HG02623 (cell line): ENCODE results near the gene HIF1AN.

ENCODE experiments used
- ATAC-seq: cut with Tn5 transposase; IDR thresholded peaks from one replicate; pipeline ENCODE4 v1.9.1; 2021; ENCODE audit warnings: moderate library complexity; ENCODE audit not compliant: unreplicated experiment

Gene HIF1AN

DNA sequence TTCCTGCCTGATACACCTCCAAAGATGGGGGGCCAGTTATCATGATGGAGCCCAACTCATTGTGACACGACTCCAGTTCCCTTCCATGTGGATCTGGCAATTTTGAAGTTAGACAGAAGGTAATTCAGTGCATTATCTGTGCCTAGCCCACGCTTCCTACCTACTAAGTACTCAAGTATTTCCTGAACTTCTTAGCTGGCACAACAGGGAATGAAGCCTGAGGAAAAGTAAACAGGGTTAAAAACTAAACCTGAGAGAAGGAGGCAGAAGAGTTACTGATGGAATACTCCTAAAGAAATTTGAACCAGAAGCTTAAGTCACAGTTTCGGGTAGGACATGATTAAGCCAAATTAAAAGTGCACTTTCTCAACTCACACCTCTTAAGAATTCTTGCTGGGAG lies 14.9 kb upstream of the HIF1AN start:
- no peak for ATAC-seq

DNA sequence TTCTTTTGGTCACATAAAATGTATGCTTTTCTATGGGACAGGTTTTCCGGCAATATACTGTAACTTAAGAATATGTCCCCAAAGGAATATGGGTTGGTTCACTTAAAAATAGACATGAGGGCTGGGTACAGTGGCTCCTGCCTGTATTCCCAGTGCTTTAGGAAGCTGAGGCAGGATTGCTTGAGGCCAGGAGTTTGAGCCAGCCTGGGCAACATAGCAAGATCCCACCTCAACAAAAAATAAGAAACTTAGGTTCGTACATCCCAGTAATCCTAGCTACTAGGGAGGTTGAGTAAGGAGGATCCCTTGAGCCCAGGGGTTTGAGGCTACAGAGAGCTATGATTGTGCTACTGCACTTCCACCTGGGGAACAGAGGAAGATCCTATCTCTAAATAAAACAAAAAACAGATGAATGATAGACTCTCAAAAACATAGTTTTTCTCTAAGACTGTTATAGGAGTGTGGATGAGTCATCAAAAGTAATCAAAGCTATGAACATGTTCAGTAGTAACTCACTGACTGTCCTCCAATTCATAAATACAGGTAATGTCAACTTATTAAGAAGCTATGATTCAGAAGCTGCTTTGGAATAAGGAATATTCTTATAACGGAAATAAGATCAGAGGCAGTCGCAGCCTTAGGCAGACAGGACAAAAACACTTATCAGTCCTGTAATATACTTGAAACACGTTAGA lies 13.5 kb upstream of the HIF1AN start:
- ATAC-seq = no peak

DNA sequence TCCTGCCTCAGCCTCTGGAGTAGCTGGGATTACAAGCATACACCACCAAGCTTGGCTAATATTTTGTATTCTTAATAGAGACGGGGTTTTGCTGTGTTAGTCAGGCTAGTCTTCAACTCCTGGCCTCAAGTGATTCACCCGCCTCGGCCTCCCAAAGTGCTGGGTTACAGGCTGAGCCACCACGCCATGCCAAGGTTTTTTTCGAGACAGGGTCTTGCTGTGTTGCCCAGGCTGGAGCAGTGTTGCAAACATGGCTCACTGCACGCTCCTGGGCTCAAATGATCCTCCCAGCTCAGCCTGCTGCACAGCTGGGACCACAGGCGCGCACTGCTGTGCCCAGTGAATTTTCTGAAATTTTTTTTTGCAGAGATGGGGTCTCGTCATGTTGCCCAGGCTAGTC lies 12.8 kb upstream of the HIF1AN start:
- no peak for ATAC-seq

DNA sequence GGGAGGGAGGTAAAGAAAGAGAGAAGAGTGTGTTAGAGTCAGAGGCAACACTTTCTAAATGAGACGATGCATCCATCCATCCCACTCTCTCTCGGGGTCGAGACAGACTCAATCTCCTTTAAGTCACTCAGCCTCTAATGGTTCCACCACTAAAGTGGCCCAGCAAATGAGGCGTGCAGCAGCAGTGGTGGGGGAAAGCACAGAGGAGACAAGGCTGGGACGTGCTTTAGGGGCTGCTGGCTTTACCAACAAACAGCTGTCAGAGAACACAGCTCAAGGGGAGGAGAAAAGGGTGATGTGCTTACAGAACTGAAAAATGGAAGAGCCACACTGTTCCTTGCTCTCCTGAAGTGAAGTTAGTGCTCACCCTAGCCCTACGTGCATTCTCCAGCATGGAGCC lies 11.5 kb upstream of the HIF1AN start:
- no peak for ATAC-seq

DNA sequence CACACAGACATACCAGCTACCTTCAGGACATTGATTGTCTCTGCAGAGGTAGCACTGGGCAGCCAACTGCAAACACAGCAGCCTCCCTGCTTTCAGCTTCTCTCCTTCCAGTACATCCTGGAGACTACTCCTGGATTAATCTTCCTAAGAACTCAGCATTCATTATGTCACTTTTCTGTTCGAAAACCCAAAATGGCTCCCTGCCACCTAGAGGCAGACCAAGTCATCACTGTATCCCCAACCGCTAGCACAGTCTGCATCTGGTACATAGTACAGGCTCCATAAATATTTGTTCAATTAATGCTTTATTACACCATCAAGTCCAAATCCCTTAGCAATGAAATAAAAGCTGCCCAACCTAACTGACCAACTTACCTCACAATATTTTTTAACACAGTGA lies 11.1 kb upstream of the HIF1AN start:
- ATAC-seq = no peak

DNA sequence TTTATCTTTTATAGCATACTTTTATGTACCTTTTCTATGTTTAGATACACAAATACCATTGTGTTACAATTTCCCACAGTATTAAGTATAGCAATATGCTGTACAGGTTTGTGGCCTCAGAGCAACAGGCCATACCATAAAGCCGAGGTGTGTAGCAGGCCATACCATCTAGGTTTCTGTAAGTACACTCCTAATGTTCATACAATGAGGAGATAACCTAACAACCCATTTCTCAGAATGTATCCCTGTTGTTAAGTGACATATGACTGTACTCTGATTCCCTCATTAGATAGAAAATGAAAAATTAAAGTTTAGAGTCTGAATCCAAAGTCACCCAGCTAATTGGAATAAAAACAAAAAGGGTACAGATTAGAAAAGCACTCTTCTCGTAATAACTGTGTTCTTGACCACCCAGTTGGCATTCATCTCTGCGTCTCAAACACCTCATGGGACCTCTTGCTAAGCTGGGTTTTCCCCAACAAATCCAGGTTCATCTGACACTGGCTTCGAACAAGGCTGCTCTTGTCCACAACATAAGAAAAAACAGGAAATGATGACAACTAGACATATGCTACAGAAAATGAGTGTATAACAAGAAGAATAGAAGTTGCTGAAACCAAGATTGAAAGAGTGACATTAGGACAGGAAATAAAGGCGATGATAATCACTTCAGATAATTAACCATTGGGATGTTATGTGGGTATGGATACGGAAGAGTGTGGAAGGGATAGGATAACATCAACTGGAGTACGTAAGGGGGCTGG lies 7.4 kb upstream of the HIF1AN start:
- no peak for ATAC-seq

DNA sequence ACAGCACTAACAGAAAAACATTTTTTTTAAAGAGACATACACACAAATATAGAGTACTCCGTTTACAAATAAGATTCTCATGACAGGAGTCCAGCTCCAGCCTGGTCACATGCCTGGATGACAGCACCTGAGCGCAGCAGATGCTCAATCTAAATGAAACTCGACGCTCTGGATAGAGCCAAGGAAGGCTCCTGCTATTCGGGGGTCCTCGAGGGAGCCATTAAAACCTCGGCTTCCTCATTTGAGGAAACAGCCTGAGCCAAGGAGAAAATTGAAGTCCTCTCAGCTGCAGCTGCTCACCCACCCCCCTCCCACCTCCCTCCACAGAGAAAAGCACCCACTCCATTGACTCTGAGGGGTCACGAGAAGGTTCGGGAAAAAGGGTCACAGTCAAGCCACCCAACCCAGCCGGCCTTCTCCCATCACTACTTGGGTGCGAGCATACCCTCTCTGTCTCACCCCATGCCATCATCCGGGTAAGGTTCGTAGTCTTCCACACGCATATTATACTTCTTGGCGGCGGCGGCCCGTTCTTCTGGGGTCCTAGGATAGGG lies 6.7 kb upstream of the HIF1AN start:
- no peak for ATAC-seq

DNA sequence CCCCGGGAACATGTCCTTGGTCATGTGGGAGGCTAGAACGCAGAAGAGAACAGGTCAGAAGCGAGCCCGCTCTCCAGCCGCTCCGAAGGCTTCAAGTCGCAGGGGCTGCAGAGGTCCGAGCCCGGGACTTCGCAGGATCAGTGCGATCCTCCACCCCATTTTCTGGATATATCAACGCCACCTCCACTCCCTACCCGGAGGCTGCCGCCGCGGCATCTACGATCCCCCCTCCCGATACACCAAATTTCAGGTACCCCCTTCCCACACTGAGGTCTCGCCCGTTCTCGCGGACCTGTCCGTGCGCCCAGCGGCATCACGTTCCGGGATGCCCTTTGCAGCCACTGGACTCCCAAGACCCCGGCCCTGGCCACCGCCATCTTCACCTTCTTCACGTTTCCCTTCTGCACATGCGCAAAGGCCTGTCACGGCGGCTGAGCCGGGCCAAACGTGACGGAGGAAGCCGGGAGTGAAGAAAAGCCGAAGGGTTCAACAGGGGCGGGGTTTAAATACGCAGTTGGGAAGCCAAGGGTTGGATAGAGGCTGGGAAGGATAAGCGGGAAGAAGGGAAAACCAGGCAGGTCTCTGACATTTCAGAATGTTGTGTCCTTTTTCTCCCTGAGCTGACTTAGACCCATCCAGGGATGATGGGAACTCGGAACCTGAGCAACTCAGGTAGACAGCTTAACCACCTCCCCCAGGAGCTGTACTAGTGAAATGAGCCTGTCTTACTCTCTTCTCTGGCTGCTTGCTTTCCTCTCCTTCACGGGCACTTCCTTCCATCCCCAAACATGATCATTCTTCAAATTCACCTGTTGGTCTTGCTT lies 6.1 kb upstream of the HIF1AN start, which contains the start of gene NDUFB8:
TSS of gene NDUFB8 (minus strand) at position 397 of the 824 bp plus-strand sequence. CDS start at position 377, 20 bp downstream.
- ATAC-seq = no peak

DNA sequence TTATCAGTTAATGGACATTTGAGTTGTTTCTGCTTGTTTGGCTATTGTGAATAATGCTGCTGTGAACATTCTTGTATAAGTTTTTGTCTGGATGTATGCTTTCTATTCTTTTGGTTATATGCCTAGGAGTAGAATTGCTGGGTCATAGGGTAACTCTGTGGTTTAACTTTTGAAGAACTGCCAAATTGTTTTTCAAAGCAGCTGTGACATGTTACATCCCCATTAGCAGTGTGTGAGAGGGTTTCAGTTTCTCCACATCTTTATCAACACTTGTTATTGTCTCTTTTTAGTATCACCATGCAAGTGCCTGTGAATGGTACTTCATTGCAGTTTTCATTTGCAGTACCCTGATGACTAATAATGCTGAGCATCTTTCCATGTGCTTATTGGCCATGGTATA lies 4.0 kb upstream of the HIF1AN start:
- ATAC-seq = no peak

DNA sequence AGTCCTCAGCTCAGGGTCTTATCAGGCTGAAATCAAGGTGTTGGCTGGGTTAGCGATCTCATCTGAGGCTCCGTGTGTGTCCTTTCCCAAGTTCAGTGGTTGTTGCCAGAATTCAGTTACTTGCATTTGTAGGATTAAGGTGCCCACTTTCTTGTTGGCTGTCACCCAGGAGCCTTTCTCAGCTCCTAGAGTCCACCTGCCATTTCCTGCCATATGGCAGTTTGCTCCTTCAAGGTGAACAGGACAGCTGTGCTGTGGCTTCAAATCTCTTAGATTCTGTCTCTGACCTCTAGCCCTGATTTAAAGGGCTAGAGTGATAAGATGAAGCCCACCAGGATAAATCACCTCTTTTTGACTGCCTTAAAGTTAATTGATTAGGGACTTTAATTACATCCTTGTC lies 1.0 kb upstream of the HIF1AN start:
- no peak for ATAC-seq

DNA sequence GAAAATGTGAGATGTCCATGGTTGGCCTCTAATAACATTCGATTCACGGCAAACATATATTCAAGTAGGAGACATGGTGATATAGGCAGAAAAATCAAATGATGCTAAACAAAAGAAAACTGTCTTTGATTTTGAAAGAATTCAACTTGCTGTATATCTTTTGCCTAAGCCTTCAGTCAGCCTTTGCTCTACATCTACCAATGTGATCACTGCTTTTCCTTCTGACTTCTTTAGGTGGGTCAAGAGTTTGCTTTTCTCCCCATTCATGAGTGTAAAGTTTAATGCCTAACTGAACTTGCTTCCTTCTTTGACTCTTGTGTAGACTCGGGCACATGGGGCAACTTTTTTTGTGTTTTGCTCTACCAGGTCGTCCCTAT lies 417 bp upstream of the HIF1AN start:
- no peak for ATAC-seq

DNA sequence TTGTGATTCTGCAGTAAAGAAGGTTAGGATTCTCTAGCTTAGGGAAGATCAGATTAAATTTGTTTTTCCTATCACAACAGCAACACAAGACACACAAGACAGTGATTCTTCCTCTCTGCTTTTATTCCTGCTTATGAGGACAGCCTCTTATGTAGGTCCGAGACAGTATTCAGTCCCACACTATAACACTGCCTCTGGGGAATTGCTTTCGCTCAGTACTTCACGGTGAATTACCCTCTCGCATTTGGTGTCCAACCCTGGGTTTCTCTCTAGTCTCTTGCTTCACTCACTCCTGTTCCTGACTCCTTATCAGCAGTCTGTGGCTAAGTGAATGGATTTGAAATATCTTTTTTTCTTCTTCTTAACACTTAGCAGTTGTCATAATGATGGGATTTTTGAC lies 1.7 kb downstream of the HIF1AN start:
- ATAC-seq = no peak

DNA sequence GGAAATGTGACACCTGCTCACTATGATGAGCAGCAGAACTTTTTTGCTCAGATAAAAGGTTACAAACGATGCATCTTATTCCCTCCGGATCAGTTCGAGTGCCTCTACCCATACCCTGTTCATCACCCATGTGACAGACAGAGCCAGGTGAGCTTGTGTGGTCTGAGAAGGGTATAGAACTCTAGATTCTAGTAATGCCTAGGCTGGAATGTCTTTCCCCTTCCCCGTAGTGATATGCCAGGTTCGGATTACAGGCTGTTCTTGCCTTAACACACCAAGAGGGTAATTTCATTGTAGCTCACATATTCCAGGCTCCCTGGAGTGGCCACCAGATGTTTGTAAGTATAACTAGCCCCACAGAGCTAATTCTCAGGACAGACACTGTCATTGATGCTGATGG lies 9.2 kb downstream of the HIF1AN start:
- no peak for ATAC-seq

DNA sequence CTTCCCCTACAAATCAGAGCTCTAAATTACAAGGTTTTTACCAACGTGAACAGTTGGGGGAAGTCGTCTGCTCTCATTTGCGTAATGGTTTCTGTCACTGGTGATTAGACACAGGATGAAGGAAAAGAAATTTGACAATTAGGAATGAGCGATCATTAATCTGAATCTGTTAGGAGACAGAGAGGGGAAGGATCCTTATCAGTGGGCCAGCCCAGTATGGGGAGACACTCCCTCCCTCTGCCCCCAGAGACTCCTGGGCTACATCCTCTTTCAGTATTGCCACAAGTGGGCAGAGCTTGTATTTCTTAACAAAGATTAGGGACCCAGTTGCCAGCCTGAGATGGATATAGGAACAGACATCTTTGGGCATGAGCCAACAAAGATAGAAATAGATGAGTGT lies 15.5 kb downstream of the HIF1AN start:
- ATAC-seq = no peak

DNA sequence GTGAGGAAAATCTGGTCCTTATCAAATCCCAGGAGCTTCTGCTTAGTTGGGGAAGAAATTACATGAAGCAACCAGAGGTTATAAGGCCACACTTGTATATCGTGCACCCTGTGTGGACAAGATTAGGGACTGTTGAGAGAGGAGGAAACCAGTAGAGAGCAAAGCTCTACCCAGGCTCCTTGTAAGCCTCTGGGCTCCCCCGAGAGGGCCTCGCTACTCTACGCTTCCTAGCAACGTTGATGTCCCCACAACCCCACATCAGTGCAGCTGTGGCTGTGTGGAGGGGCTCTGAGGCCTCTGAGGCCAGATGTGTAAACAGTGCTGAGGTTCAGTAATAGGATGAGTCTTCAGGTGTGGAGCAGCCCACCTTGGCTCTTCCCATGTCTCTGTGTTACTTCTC lies 16.0 kb downstream of the HIF1AN start:
- no peak for ATAC-seq

DNA sequence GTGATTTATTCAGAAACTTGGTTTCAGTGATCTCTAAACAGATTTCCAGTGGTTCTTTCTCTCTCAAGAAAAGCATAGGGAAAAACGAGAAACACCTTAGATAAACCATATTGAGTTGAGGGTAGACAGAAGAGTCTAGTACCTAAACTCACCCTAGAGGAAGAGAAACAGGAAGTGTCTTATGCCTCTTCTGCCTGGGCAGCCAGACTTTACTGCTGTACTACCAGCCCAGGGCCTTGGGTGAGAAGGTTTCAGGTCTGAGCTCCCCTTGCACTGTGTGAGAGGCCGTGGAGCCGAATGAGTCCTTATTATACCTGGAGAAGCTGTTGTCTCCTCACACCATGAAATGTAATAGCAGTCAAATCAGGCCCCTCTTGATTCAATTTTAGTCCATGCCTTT lies 18.2 kb downstream of the HIF1AN start:
- ATAC-seq = no peak

DNA sequence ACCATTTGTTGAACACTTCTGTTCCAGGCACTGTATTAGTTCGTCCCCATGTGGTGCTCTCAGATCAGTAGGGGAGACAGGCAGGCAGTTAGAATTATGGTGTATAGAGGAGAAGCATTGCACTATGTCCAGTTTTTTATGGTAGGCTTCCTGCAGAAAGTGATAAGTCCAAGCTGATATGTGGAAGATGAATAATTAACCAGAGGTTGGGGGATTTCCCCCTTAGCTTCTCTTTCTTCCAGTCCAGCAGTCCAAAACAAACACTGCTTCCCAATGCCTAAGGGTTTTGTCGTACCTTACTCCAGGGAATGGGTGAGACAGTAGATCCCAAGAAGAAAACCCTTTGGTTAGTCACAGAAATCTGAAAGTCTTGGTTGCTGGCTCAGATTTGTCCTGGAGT lies 19.2 kb downstream of the HIF1AN start:
- ATAC-seq = no peak

DNA sequence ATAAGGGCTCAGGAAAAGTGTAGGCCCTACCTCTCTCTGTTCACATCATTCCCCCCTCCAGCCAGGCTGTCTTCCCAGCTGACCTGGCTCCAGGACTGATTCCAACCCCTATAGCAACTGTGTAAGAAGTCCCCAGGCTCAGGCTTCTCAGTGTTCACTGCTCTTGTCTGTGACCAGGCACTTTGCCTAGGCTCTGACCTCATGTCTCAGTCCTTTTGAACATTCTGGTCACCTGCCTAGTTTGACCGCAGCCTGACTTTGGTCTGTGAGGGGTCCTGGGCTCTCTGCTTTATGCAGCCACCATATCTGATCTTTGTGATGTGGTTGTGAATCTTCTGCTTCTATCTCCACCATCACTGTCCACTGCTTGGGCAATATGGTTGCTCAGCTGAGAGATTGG lies 24.5 kb downstream of the HIF1AN start:
- ATAC-seq = no peak

DNA sequence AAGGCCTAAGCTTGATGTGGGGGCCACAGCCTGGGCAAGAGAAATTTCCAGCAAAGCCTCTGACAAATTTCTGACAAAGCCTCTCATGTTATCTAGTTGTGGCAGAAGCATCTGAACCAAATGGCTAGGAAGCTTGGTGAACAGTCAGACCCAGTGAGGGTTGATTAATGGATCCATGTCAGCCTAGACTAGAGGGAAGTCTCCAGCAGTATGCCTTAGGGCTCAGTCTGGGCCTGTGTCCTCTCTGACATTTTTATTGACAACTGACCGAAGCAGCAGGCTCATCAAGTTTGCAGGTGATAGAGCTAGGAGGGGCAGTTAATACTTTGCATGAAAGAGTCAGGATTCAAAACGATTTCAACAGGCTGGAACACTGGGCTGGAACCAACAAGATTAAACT lies 25.3 kb downstream of the HIF1AN start:
- no peak for ATAC-seq

DNA sequence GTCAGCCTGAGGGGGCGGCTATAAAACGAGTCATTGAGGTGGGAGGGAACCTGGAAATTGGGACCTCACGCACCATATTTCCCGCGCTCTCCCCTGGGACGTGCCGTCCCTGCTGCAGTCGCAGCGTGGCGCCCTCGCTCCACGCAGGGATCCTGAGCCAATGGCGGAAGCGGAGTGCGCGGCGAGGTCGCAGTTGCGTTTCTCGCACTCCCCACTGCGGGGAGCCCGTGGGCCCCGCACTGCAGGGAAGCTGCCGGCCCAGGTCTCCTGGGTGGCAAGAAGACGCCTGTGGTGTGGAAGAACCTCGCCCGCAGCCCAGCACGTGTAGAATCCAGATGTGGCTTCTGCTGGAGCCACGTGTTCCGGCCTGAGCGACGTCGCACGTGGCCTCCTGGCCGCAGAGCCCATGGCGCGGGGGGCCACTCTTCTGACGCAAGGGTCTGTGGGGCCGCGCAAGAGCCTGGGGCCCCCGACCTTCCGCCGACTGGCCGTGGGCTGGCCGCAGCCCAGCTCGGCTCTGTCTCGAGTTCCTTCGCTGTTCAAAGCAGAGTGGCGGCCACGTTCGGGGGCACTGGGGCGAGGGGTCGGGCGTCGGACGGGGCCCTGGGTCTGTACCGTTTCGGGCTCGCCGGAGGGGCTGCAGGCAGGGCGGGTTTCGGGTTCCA lies 26.4 kb downstream of the HIF1AN start:
- peak; percentile 67 for ATAC-seq
